Ishikawa (cell line): ENCODE results near the gene SP5.

ENCODE experiments used
- CREB1 ChIP-seq: IDR thresholded peaks from 2 replicates; pipeline ENCODE4 v1.6.1; 2012; ENCODE audit warnings: low read depth
- EGR1 ChIP-seq: IDR thresholded peaks from 2 replicates; pipeline ENCODE4 v1.6.1; 2012
- TAF1 ChIP-seq: IDR thresholded peaks from 2 replicates; pipeline ENCODE4 v1.6.1; 2012; ENCODE audit warnings: low read depth, mild to moderate bottlenecking
- TF ChIP-seq, protein P1 (sequence below): IDR thresholded peaks from 2 replicates; pipeline ENCODE4 v1.6.1; 2012

DNA sequence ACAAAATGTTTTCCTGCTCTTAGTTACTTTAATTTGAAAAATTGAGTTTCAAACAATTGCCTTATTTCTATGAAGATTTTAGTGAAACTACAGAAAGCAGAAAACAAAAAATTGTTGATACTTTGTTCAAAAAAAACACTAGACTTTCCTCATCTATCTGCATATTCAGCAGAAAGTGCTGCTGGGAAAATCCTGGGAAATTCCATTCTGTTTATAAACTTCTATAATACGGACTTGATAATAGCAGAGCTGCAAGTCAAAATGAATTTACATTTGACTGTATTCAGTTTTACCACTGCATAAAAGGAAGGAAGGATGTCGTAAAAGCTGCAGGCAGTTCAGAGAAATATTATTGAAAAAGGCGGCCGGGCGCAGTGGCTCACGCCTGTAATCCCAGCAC is 30.2 kb downstream of the SP5 start:
- TF ChIP-seq TAF1 (no peak), EGR1 (no peak), CREB1 (no peak)
- TF ChIP-seq, protein P1, sequence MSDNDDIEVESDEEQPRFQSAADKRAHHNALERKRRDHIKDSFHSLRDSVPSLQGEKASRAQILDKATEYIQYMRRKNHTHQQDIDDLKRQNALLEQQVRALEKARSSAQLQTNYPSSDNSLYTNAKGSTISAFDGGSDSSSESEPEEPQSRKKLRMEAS = no peak
